T-helper 2 cell treated with Interferon-gamma antibody and Interleukin-4, amounts not matched to agents 5 μg/mL and 100 μg/mL, for 36 hours (primary cell): Measurements from ENCODE around the gene GDF10.

Source experiments
- DNase-seq: peaks from one replicate; pipeline ENCODE4 v3.0.0; 2021; ENCODE audit warnings: low spot score
- H3K27ac Mint-ChIP-seq: one replicate; pipeline ENCODE4 v1.8.0; 2021; ENCODE audit warnings: mild to moderate bottlenecking, mixed read lengths
- H3K27me3 Mint-ChIP-seq: one replicate; pipeline ENCODE4 v1.8.0; 2021; ENCODE audit warnings: low read depth, mixed read lengths
- H3K36me3 Mint-ChIP-seq: one replicate; pipeline ENCODE4 v1.8.0; 2021; ENCODE audit warnings: low read depth, mixed read lengths
- H3K4me1 Mint-ChIP-seq: one replicate; pipeline ENCODE4 v1.8.0; 2021; ENCODE audit warnings: low read depth, mixed read lengths
- H3K4me3 Mint-ChIP-seq: one replicate; pipeline ENCODE4 v1.8.0; 2022; ENCODE audit warnings: mild to moderate bottlenecking, moderate library complexity, mixed read lengths
- H3K9me3 Mint-ChIP-seq: one replicate; pipeline ENCODE4 v1.8.0; 2021; ENCODE audit warnings: mixed read lengths

Gene GDF10

GRCh38 chr10:47348661-47349470 lies 48.9 kb downstream of the GDF10 start:
- no peaks in the 10 kb centered on the region for H3K36me3 Mint-ChIP-seq
- H3K27me3 Mint-ChIP-seq, result peaks cover 2% of the 10 kb centered on the region
- no peaks in the 10 kb centered on the region for H3K4me1 Mint-ChIP-seq
- H3K27ac Mint-ChIP-seq, result no peak overlapping the region
- no peaks in the 10 kb centered on the region for H3K9me3 Mint-ChIP-seq
- DNase-seq, result no peak
- H3K4me3 Mint-ChIP-seq, result no peak overlapping the region

- Mint-ChIP-seq H3K27me3 (peaks cover 2% of the 10 kb centered on the region), H3K36me3 (no peaks in the 10 kb centered on the region), H3K27ac (no peak overlapping the region), H3K9me3 (no peaks in the 10 kb centered on the region), H3K4me1 (no peaks in the 10 kb centered on the region), H3K4me3 (no peak overlapping the region)
- no peak for DNase-seq
These were observed 49.5 kb downstream of the GDF10 start for GRCh38 chr10:47349516-47349915.

- Mint-ChIP-seq H3K36me3 (no peaks in the 10 kb centered on the region), H3K4me3 (no peak overlapping the region)
These were observed 50.0 kb downstream of the GDF10 start for GRCh38 chr10:47349941-47350371.

GRCh38 chr10:47350671-47351640 lies 51.0 kb downstream of the GDF10 start:
- H3K4me1 Mint-ChIP-seq, result no peaks in the 10 kb centered on the region
- no peaks in the 10 kb centered on the region for H3K27me3 Mint-ChIP-seq
- H3K27ac Mint-ChIP-seq, result no peak overlapping the region
- H3K36me3 Mint-ChIP-seq, result no peaks in the 10 kb centered on the region
- DNase-seq, result no peak
- no peak overlapping the region for H3K4me3 Mint-ChIP-seq
- H3K9me3 Mint-ChIP-seq, result no peaks in the 10 kb centered on the region

More at GRCh38 chr10:47349941-47350371, 50.0 kb downstream of the GDF10 start:
- no peak overlapping the region for H3K27ac Mint-ChIP-seq
- no peaks in the 10 kb centered on the region for H3K9me3 Mint-ChIP-seq
- H3K27me3 Mint-ChIP-seq, result peaks cover 2% of the 10 kb centered on the region
- H3K4me1 Mint-ChIP-seq, result no peaks in the 10 kb centered on the region
- no peak for DNase-seq

- DNase-seq, result no peak
- H3K4me3 Mint-ChIP-seq, result no peak overlapping the region
- no peak overlapping the region for H3K27ac Mint-ChIP-seq
- H3K9me3 Mint-ChIP-seq, result no peaks in the 10 kb centered on the region
- H3K36me3 Mint-ChIP-seq, result no peaks in the 10 kb centered on the region
- no peaks in the 10 kb centered on the region for H3K4me1 Mint-ChIP-seq
- peaks cover 2% of the 10 kb centered on the region for H3K27me3 Mint-ChIP-seq
These were observed 52.2 kb downstream of the GDF10 start for GRCh38 chr10:47351899-47352815.

- Mint-ChIP-seq H3K4me1 (no peaks in the 10 kb centered on the region), H3K9me3 (no peaks in the 10 kb centered on the region), H3K27me3 (peaks cover 2% of the 10 kb centered on the region), H3K4me3 (no peak overlapping the region), H3K27ac (no peak overlapping the region), H3K36me3 (no peaks in the 10 kb centered on the region)
- DNase-seq, result no peak
These were observed 53.4 kb downstream of the GDF10 start for GRCh38 chr10:47353351-47353750.

GRCh38 chr10:47354165-47354564 lies 54.2 kb downstream of the GDF10 start:
- Mint-ChIP-seq H3K4me3 (no peak overlapping the region), H3K36me3 (no peaks in the 10 kb centered on the region), H3K27ac (no peak overlapping the region), H3K27me3 (peaks cover 2% of the 10 kb centered on the region), H3K4me1 (no peaks in the 10 kb centered on the region), H3K9me3 (no peaks in the 10 kb centered on the region)
- no peak for DNase-seq

- Mint-ChIP-seq H3K36me3 (no peaks in the 10 kb centered on the region), H3K4me1 (no peaks in the 10 kb centered on the region), H3K27me3 (peaks cover 2% of the 10 kb centered on the region), H3K27ac (no peak overlapping the region), H3K9me3 (no peaks in the 10 kb centered on the region), H3K4me3 (no peak overlapping the region)
- DNase-seq, result no peak
These were observed 54.9 kb downstream of the GDF10 start for GRCh38 chr10:47354900-47355299.

GRCh38 chr10:47356708-47357107 lies 56.7 kb downstream of the GDF10 start:
- Mint-ChIP-seq H3K4me1 (peaks cover 2% of the 10 kb centered on the region), H3K27ac (no peak overlapping the region), H3K4me3 (no peak overlapping the region), H3K27me3 (peaks cover 2% of the 10 kb centered on the region), H3K9me3 (no peaks in the 10 kb centered on the region), H3K36me3 (no peaks in the 10 kb centered on the region)
- DNase-seq, result no peak

GRCh38 chr10:47357131-47357582 lies 57.2 kb downstream of the GDF10 start:
- Mint-ChIP-seq H3K27ac (no peak overlapping the region), H3K36me3 (no peaks in the 10 kb centered on the region), H3K4me1 (peaks cover 2% of the 10 kb centered on the region), H3K27me3 (peaks cover 2% of the 10 kb centered on the region), H3K9me3 (no peaks in the 10 kb centered on the region), H3K4me3 (no peak overlapping the region)
- no peak for DNase-seq

- Mint-ChIP-seq H3K36me3 (no peaks in the 10 kb centered on the region), H3K27ac (no peak overlapping the region)
These were observed 57.9 kb downstream of the GDF10 start for GRCh38 chr10:47357911-47358310.

GRCh38 chr10:47358457-47358856 lies 58.5 kb downstream of the GDF10 start:
- Mint-ChIP-seq H3K36me3 (no peaks in the 10 kb centered on the region), H3K4me1 (peaks cover 2% of the 10 kb centered on the region), H3K4me3 (no peak overlapping the region), H3K27ac (no peak overlapping the region), H3K9me3 (no peaks in the 10 kb centered on the region), H3K27me3 (peaks cover 2% of the 10 kb centered on the region)
- DNase-seq, result no peak

More at GRCh38 chr10:47357911-47358310, 57.9 kb downstream of the GDF10 start:
- Mint-ChIP-seq H3K27me3 (peaks cover 2% of the 10 kb centered on the region), H3K4me3 (no peak overlapping the region), H3K9me3 (no peaks in the 10 kb centered on the region), H3K4me1 (peaks cover 2% of the 10 kb centered on the region)
- no peak for DNase-seq

- DNase-seq, result no peak
- H3K4me1 Mint-ChIP-seq, result peaks cover 2% of the 10 kb centered on the region
- no peaks in the 10 kb centered on the region for H3K9me3 Mint-ChIP-seq
- H3K27me3 Mint-ChIP-seq, result peaks cover 2% of the 10 kb centered on the region
- H3K36me3 Mint-ChIP-seq, result no peaks in the 10 kb centered on the region
- H3K4me3 Mint-ChIP-seq, result no peak overlapping the region
- H3K27ac Mint-ChIP-seq, result no peak overlapping the region
These were observed 59.1 kb downstream of the GDF10 start for GRCh38 chr10:47359101-47359500.
